Endothelial cell of umbilical vein (primary cell): ENCODE data around the gene GNB1L. TPM values are rescaled to one million over a fixed set of nuclear protein-coding genes. Genes with fewer than 3 reads are reported as not detected.

Experiments used
- BruUV-seq: library from RNA; stranded (reverse); fragments of 400-500 nt; replicated peaks from 2 replicates; lab custom pipeline; 2021; lab: Mats Ljungman, UMichigan
- CTCF ChIA-PET: fragments of 300-600, 350-600 bp; sonication (Branson Sonifier 250); formaldehyde crosslinking; loops from one replicate; lab custom pipeline; 2021; ENCODE audit warnings: antibody characterized with exemption, inconsistent platforms; lab: Charles Lee
- POLR2A ChIA-PET: fragments of 300-600, 350-600 bp; sonication (Branson Sonifier 250); formaldehyde crosslinking; loops from one replicate; lab custom pipeline; 2021; ENCODE audit warnings: antibody characterized with exemption, inconsistent platforms; lab: Charles Lee
- DNase-seq: peaks from one replicate; pipeline ENCODE4 v3.0.0-alpha.2; 2011; ENCODE audit warnings: low read depth, low spot score
- FAIRE-seq: peaks from 2 replicates; lab custom pipeline; 2011; peaks lifted over from hg19 to GRCh38; lab: Jason Lieb, UNC
- H2AFZ ChIP-seq: 2 replicates; pipeline ENCODE4 v1.6.0; 2012; ENCODE audit warnings: low read depth, low read length, control low read depth, inconsistent platforms
- H3K27ac ChIP-seq: 2 replicates; pipeline ENCODE4 v1.5.1; 2011; ENCODE audit warnings: low read depth, mild to moderate bottlenecking, control low read depth, low read length, moderate library complexity; ENCODE audit not compliant: insufficient read depth
- H3K27me3 ChIP-seq, 2 experiments: 2 replicates each; pipeline versions ENCODE4 v1.6.0 to v1.6.1; 2011; ENCODE audit warnings: low read length in 2 of 2, mixed read lengths in 1 of 2; ENCODE audit not compliant: control insufficient read depth in 2 of 2, insufficient read depth in 2 of 2
- H3K36me3 ChIP-seq, 2 experiments: 2 replicates in 1 of 2; 3 replicates in 1 of 2; pipeline ENCODE4 v1.5.1; 2011; ENCODE audit warnings: low read length in 2 of 2, mild to moderate bottlenecking in 1 of 2, moderate library complexity in 1 of 2; ENCODE audit not compliant: control insufficient read depth in 2 of 2, insufficient read depth in 2 of 2; ENCODE audit errors: extremely low read depth in 1 of 2
- H3K4me1 ChIP-seq: 3 replicates; pipeline ENCODE4 v1.5.1; 2011; ENCODE audit warnings: mild to moderate bottlenecking, low read length; ENCODE audit not compliant: control insufficient read depth, insufficient read depth; ENCODE audit errors: extremely low read depth
- H3K4me2 ChIP-seq: 2 replicates; pipeline ENCODE4 v1.6.1; 2011; ENCODE audit warnings: low read length, control low read depth, mixed read lengths; ENCODE audit not compliant: insufficient read depth
- H3K4me3 ChIP-seq, 3 experiments: fragments of 200-600 bp in 1 of 3; sonication (generic), shearing (Covaris generic) in 1 of 3; replicated peaks in 1 of 3; 2 replicates each; pipeline ENCODE4 v1.5.1; 2011 to 2016; ENCODE audit warnings: control low read depth in 3 of 3, low read length in 3 of 3, mild to moderate bottlenecking in 2 of 3, inconsistent platforms in 1 of 3, low read depth in 1 of 3, moderate library complexity in 1 of 3; ENCODE audit not compliant: insufficient read depth in 1 of 3
- H3K79me2 ChIP-seq: 2 replicates; pipeline ENCODE4 v1.6.0; 2012; ENCODE audit warnings: low read length, inconsistent platforms; ENCODE audit not compliant: control insufficient read depth, insufficient read depth
- H3K9ac ChIP-seq: replicated peaks from 2 replicates; pipeline ENCODE3; 2011; ENCODE audit warnings: low read length, control low read depth; ENCODE audit not compliant: insufficient read depth; ENCODE audit errors: extremely low read depth
- H3K9me1 ChIP-seq: replicated peaks from 3 replicates; pipeline ENCODE4 v1.6.0; 2011; ENCODE audit warnings: mild to moderate bottlenecking, low read length; ENCODE audit not compliant: control insufficient read depth, insufficient read depth; ENCODE audit errors: extremely low read depth
- H3K9me3 ChIP-seq: replicated peaks from 2 replicates; pipeline ENCODE4 v1.5.1; 2012; ENCODE audit warnings: low read length, inconsistent platforms; ENCODE audit not compliant: control insufficient read depth, insufficient read depth
- H4K20me1 ChIP-seq: replicated peaks from 2 replicates; pipeline ENCODE3; 2011; ENCODE audit warnings: mild to moderate bottlenecking, low read length; ENCODE audit not compliant: control insufficient read depth, insufficient read depth; ENCODE audit errors: extremely low read depth
- CTCF ChIP-seq, 2 donors: IDR thresholded peaks; 1 replicate in 1 of 2; 2 replicates in 1 of 2; pipeline ENCODE4 v1.5.1; 2011; ENCODE audit warnings: low read length in 2 of 2, mild to moderate bottlenecking in 2 of 2, moderate library complexity in 2 of 2, control low read depth in 1 of 2, inconsistent platforms in 1 of 2, low read depth in 1 of 2; ENCODE audit not compliant: insufficient read depth in 1 of 2; ENCODE audit errors: extremely low read depth in 1 of 2
- GATA2 ChIP-seq: IDR thresholded peaks from 2 replicates; pipeline ENCODE4 v1.7.0; 2011; ENCODE audit warnings: low read depth, mild to moderate bottlenecking, moderate library complexity, mixed read lengths, low read length; ENCODE audit not compliant: insufficient read length, insufficient read depth
- JUN ChIP-seq: IDR thresholded peaks from 2 replicates; pipeline ENCODE4 v1.6.1; 2011; ENCODE audit warnings: borderline replicate concordance, low read depth; ENCODE audit not compliant: insufficient read length, insufficient read depth
- dilution Hi-C: fragments of 300-500 bp; cut with MboI; formaldehyde crosslinking; loops from one replicate; pipeline ENCODE4 v1.15.0; 2019; ENCODE audit warnings: low sequenced_read_pairs; ENCODE audit not compliant: extremely low pct_ligation_motif_present
- intact Hi-C: fragments of 100-400 bp; cut with micrococcal nuclease; formaldehyde crosslinking; loops from one replicate; pipeline ENCODE4 v1.10.0; 2022
- polyA plus RNA-seq, 4 experiments: library from polyadenylated mRNA; depleted of rRNA in 3 of 4; stranded (reverse) in 3 of 4; unstranded in 1 of 4; fragments of >200 nt; gene quantifications; 2 replicates each; pipeline versions ENCODE4 v1.2.1 to v1.2.3, GENCODE V29; 2011 to 2012; ENCODE audit warnings: missing spikeins in 1 of 4
- total RNA-seq: library from RNA; stranded (reverse); gene quantifications from 2 replicates; pipeline ENCODE4 v1.2.3, GENCODE V29; 2021

Gene GNB1L
- total and polyA plus RNA-seq, 2 donors (not counting 3 experiments of a cell fraction or from before 2014, with no cell fraction given): 5.4 to 5.9 TPM

GRCh38 chr22:19820880-19821522 is 33.7 kb downstream of the GNB1L start:
- Histone ChIP-seq H3K9me1 (no peaks in the 10 kb centered on the region), H3K4me2 (no peak overlapping the region), H2AFZ (no peak overlapping the region), H3K27ac (no peak overlapping the region), H3K4me3 (no peak overlapping the region), H3K79me2 (no peaks in the 10 kb centered on the region), H3K9me3 (no peaks in the 10 kb centered on the region), H3K4me1 (no peaks in the 10 kb centered on the region), H4K20me1 (no peaks in the 10 kb centered on the region), H3K27me3 (no peaks in the 10 kb centered on the region), H3K36me3 (no peaks in the 10 kb centered on the region), H3K9ac (no peak overlapping the region)
- TF ChIP-seq GATA2 (no peak), CTCF (IDR thresholded peaks at IDR 0.05; ENCODE audit: extremely low read depth in 1 of 2, insufficient read depth in 1 of 2, low read depth in 1 of 2, low read length in 2 of 2) (peak in 1 of 2 donors; percentile 9), JUN (no peak)
- no TSS peak for BruUV-seq
- ChIA-PET CTCF (interaction anchor here (1.1 to 1.6 kb wide), 2 partner anchors 11 to 15 kb away, joined by 3 to 4 read pairs; no protein-coding TSS in a partner anchor), POLR2A (no interaction called here)
- FAIRE-seq (no peak), DNase-seq (no peak)
- dilution Hi-C loops: no loop called here
- intact Hi-C loops: no loop called here
